ENCODE results near the gene OPCML. TPM values are rescaled to one million over a fixed set of nuclear protein-coding genes. Genes with fewer than 3 reads are reported as not detected.

OPCML gene
- total RNA-seq, 4 donors from 2014 or later: 0.33 TPM; not detected in 3

DNA sequence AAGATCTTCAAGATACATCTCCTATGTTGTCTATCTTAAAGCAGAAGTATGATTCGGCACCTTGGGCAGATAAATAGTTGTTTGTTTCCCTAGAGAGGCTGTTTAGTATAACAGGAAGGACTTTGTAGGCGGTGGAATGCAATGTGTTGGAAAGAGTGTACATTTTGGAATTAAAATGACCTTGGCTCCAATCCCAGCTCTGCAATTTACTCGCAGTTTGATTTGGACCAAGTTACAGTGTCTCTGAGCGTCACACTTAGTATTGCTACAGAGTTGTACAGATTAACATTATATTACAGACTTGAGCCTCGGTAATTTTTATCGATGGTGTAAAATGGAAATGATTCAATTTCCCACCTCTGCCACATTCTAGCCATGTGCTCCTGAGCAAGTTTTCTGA, 265.3 kb downstream of the OPCML start:
- H3K4me3 ChIP-seq (replicated peaks in 1 of 3): no peak overlapping the region
- TF ChIP-seq POLR2A (IDR thresholded peaks at IDR 0.05): no peak
- TF ChIP-seq CTCF (IDR thresholded peaks at IDR 0.05): no peak
- WGBS, 2 donors: 54 to 72% methylated on average over 6 of the region's 6 CpGs
- no peaks in the 10 kb centered on the region for H3K9me3 ChIP-seq
- DNase-seq: no peak
- H3K27ac ChIP-seq: no peak overlapping the region
- no peaks in the 10 kb centered on the region for H3K27me3 ChIP-seq
- intact Hi-C loops (cut with DNase I): no loop called here
- H3K36me3 ChIP-seq: no peaks in the 10 kb centered on the region
- H3K4me1 ChIP-seq: no peaks in the 10 kb centered on the region

DNA sequence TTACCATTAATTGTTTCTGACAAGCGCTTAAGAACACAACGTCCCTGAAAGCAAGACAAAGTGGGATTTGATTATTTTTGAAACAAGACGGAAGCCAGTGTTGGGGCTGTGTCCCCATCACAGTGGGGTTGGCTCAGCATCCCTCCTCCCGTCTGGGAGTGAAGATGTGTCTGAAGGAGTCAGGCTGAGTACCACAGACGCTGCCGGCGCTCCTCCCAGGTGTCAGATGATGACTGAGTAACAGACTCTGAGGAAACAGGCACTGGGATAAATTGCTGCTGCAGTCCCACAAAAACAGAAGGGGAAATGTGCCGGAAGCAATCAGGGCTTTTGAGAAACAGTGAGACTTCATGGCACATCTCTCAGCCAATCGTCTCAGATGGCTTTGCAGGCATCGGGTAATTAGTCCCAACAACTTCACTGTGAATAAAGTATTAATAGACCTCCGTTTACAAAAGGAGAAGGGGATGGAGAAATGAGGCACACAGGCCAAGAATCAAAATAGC, 266.7 kb downstream of the OPCML start:
- Histone ChIP-seq H3K4me3 (replicated peaks in 1 of 3) (no peak overlapping the region), H3K4me1 (no peaks in the 10 kb centered on the region), H3K36me3 (no peaks in the 10 kb centered on the region), H3K27ac (no peak overlapping the region), H3K9me3 (no peaks in the 10 kb centered on the region), H3K27me3 (no peaks in the 10 kb centered on the region)
- DNase-seq: no peak
- TF ChIP-seq CTCF (IDR thresholded peaks at IDR 0.05) (no peak), POLR2A (IDR thresholded peaks at IDR 0.05) (no peak)
- 70 to 75% methylated on average over 11 of the region's 11 CpGs for WGBS, 2 donors
- intact Hi-C loops (cut with DNase I): no loop called here

GRCh38 chr11:133263332-133263731, 269.0 kb downstream of the OPCML start:
- H3K27ac ChIP-seq: no peak overlapping the region
- H3K4me3 ChIP-seq (replicated peaks in 1 of 3): no peak overlapping the region
- H3K4me1 ChIP-seq: no peaks in the 10 kb centered on the region
- TF ChIP-seq POLR2A (IDR thresholded peaks at IDR 0.05) (no peak), CTCF (IDR thresholded peaks at IDR 0.05) (no peak)
- 51 to 66% methylated on average over 2 of the region's 2 CpGs for WGBS, 2 donors
- no peaks in the 10 kb centered on the region for H3K9me3 ChIP-seq
- DNase-seq: no peak
- intact Hi-C loops (cut with DNase I): no loop called here
- H3K36me3 ChIP-seq: no peaks in the 10 kb centered on the region
- H3K27me3 ChIP-seq: no peaks in the 10 kb centered on the region

- WGBS, 2 donors: 84 to 86% methylated on average over 2 of the region's 2 CpGs
- TF ChIP-seq POLR2A (IDR thresholded peaks at IDR 0.05) (no peak), CTCF (IDR thresholded peaks at IDR 0.05) (no peak)
- H3K9me3 ChIP-seq: no peaks in the 10 kb centered on the region
- intact Hi-C loops (cut with DNase I): no loop called here
- no peaks in the 10 kb centered on the region for H3K36me3 ChIP-seq
- H3K4me3 ChIP-seq (replicated peaks in 1 of 3): no peak overlapping the region
- no peaks in the 10 kb centered on the region for H3K4me1 ChIP-seq
- DNase-seq: no peak
- no peak overlapping the region for H3K27ac ChIP-seq
- no peaks in the 10 kb centered on the region for H3K27me3 ChIP-seq
Observed at GRCh38 chr11:133258751-133259150, 273.6 kb downstream of the OPCML start.

- Histone ChIP-seq H3K9me3 (no peaks in the 10 kb centered on the region), H3K36me3 (no peaks in the 10 kb centered on the region), H3K27me3 (no peaks in the 10 kb centered on the region), H3K27ac (no peak overlapping the region), H3K4me3 (replicated peaks in 1 of 3) (no peak overlapping the region), H3K4me1 (no peaks in the 10 kb centered on the region)
- WGBS, 2 donors: 86 to 87% methylated on average over 3 of the region's 3 CpGs
- no peak for DNase-seq
- intact Hi-C loops (cut with DNase I): no loop called here
- TF ChIP-seq POLR2A (IDR thresholded peaks at IDR 0.05) (no peak), CTCF (IDR thresholded peaks at IDR 0.05) (no peak)
Observed at GRCh38 chr11:133254601-133255000, 277.7 kb downstream of the OPCML start.
